ENCODE results near the gene GMIP. TPM values are rescaled to one million over a fixed set of nuclear protein-coding genes. Genes with fewer than 3 reads are reported as not detected.

The GMIP gene
- total and polyA plus RNA-seq, 2 of the 13 experiments (the other 11 are each of a cell fraction or from before 2014, with no cell fraction given), result 1.5 to 1.8 TPM

GRCh38 chr19:19663256-19664120 is 20.0 kb upstream of the GMIP start, which contains the start of gene ATP13A1 (continued):
- TF ChIP-seq SNAPC2 (CRISPR knock-in tag; IDR thresholded peaks at IDR 0.05), result no peak
- TF ChIP-seq NR1H2 (CRISPR knock-in tag; IDR thresholded peaks at IDR 0.05; ENCODE audit: borderline replicate concordance, low read depth), result no peak
- no peak for TF ChIP-seq E2F2 (CRISPR knock-in tag; IDR thresholded peaks at IDR 0.05; ENCODE audit: borderline replicate concordance)
- no peak; the same call in 1 of the 2 replicates for TF ChIP-seq ZBTB7B (CRISPR knock-in tag; IDR thresholded peaks at IDR 0.05)
- TF ChIP-seq ZNF225 (CRISPR knock-in tag; IDR thresholded peaks at IDR 0.05), result peak; percentile 3
- TF ChIP-seq ZNF615 (CRISPR knock-in tag; IDR thresholded peaks at IDR 0.05; ENCODE audit: borderline replicate concordance), result no peak
- TF ChIP-seq ATF5 (CRISPR knock-in tag; IDR thresholded peaks at IDR 0.05; ENCODE audit: low read depth), result 0 out of 2 replicates have a peak, but pooled peaks have one; percentile 23
- no peak for TF ChIP-seq TBX3 (IDR thresholded peaks at IDR 0.05; ENCODE audit: borderline replicate concordance)
- TF ChIP-seq THAP11 (CRISPR knock-in tag; IDR thresholded peaks at IDR 0.05), result peak; percentile 92
- no peak for TF ChIP-seq ZNF232 (CRISPR knock-in tag; IDR thresholded peaks at IDR 0.05; ENCODE audit: borderline replicate concordance)
- no peak for TF ChIP-seq ZNF577 (CRISPR knock-in tag; IDR thresholded peaks at IDR 0.05; ENCODE audit: borderline replicate concordance, low read depth)
- TF ChIP-seq, protein P1, sequence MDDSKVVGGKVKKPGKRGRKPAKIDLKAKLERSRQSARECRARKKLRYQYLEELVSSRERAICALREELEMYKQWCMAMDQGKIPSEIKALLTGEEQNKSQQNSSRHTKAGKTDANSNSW (CRISPR knock-in tag; IDR thresholded peaks at IDR 0.05; ENCODE audit: borderline replicate concordance), result no peak
- 0 out of 2 replicates have a peak, but pooled peaks have one; percentile 22 for TF ChIP-seq ZNF768 (CRISPR knock-in tag; IDR thresholded peaks at IDR 0.05)
- no peak for TF ChIP-seq ZNF605 (CRISPR knock-in tag; IDR thresholded peaks at IDR 0.05)
- TF ChIP-seq HNF4A (CRISPR knock-in tag; IDR thresholded peaks at IDR 0.05), result 0 out of 2 replicates have a peak, but pooled peaks have one; percentile 21
- no peak for TF ChIP-seq ZNF354B (CRISPR knock-in tag; IDR thresholded peaks at IDR 0.05)
- peak; percentile 65; the same call in 1 of the 2 replicates for TF ChIP-seq ZNF124 (CRISPR knock-in tag; IDR thresholded peaks at IDR 0.05)
- no peak for TF ChIP-seq FOXO1 (CRISPR knock-in tag; IDR thresholded peaks at IDR 0.05)
- no peak for TF ChIP-seq RBAK (CRISPR knock-in tag; IDR thresholded peaks at IDR 0.05)
- no peak for TF ChIP-seq ZNF850 (CRISPR knock-in tag; conservative IDR thresholded peaks at IDR 0.05)
- TF ChIP-seq, protein P2, sequence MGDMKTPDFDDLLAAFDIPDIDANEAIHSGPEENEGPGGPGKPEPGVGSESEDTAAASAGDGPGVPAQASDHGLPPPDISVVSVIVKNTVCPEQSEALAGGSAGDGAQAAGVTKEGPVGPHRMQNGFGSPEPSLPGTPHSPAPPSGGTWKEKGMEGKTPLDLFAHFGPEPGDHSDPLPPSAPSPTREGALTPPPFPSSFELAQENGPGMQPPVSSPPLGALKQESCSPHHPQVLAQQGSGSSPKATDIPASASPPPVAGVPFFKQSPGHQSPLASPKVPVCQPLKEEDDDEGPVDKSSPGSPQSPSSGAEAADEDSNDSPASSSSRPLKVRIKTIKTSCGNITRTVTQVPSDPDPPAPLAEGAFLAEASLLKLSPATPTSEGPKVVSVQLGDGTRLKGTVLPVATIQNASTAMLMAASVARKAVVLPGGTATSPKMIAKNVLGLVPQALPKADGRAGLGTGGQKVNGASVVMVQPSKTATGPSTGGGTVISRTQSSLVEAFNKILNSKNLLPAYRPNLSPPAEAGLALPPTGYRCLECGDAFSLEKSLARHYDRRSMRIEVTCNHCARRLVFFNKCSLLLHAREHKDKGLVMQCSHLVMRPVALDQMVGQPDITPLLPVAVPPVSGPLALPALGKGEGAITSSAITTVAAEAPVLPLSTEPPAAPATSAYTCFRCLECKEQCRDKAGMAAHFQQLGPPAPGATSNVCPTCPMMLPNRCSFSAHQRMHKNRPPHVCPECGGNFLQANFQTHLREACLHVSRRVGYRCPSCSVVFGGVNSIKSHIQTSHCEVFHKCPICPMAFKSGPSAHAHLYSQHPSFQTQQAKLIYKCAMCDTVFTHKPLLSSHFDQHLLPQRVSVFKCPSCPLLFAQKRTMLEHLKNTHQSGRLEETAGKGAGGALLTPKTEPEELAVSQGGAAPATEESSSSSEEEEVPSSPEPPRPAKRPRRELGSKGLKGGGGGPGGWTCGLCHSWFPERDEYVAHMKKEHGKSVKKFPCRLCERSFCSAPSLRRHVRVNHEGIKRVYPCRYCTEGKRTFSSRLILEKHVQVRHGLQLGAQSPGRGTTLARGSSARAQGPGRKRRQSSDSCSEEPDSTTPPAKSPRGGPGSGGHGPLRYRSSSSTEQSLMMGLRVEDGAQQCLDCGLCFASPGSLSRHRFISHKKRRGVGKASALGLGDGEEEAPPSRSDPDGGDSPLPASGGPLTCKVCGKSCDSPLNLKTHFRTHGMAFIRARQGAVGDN (CRISPR knock-in tag; IDR thresholded peaks at IDR 0.05), result peak; percentile 73
- TF ChIP-seq ZNF619 (CRISPR knock-in tag; IDR thresholded peaks at IDR 0.05), result no peak
- no peak for TF ChIP-seq AGO1 (IDR thresholded peaks at IDR 0.05; ENCODE audit: low read depth, low read length, poor library complexity, severe bottlenecking)

All from HepG2 (cell line).